ENCODE data around the gene TNNT3. TPM values are rescaled to one million over a fixed set of nuclear protein-coding genes. Genes with fewer than 3 reads are reported as not detected.

The TNNT3 gene
- total and polyA plus RNA-seq, 4 experiments from 2014 or later = 9.3 to 10.5 TPM; not detected in 2

Small RNA genes lying within 50 kb of the gene (microRNA-seq; reads per million reads assigned to microRNA genes)
- gene MIR7847 (ENCODE audit: borderline microRNAs expressed, borderline number of aligned reads, borderline replicate concordance) = not detected

Other genes with a start within 250 kb of the TNNT3 start
- gene KRTAP5-6, start 222.5 kb upstream of the TNNT3 start, total RNA-seq = not detected
- not detected for gene KRTAP5-6, start 222.5 kb upstream of the TNNT3 start, polyA plus RNA-seq
- 1 to 10 TPM; 1.6 to 1.8 TPM for gene IFITM10, start 169.1 kb upstream of the TNNT3 start, total RNA-seq
- not detected for gene IFITM10, start 169.1 kb upstream of the TNNT3 start, polyA plus RNA-seq
- gene CTSD, start 155.8 kb upstream of the TNNT3 start, total RNA-seq = 100 to 1,000 TPM; 206 to 214 TPM
- 100 to 1,000 TPM; 122 to 137 TPM for gene CTSD, start 155.8 kb upstream of the TNNT3 start, polyA plus RNA-seq
- not detected for gene SYT8, start 84.7 kb upstream of the TNNT3 start, total RNA-seq
- not detected for gene SYT8, start 84.7 kb upstream of the TNNT3 start, polyA plus RNA-seq
- gene TNNI2, start 80.7 kb upstream of the TNNT3 start, total RNA-seq = not detected
- gene TNNI2, start 80.7 kb upstream of the TNNT3 start, polyA plus RNA-seq = not detected
- 100 to 1,000 TPM; 324 to 327 TPM for gene LSP1, start 66.6 kb upstream of the TNNT3 start, total RNA-seq
- gene LSP1, start 66.6 kb upstream of the TNNT3 start, polyA plus RNA-seq = 100 to 1,000 TPM; 253 to 435 TPM
- gene PRR33, start 27.8 kb upstream of the TNNT3 start, total RNA-seq = not detected
- under 1 TPM in 1 of 2 donors, not detected in 1; 0.18 TPM for gene PRR33, start 27.8 kb upstream of the TNNT3 start, polyA plus RNA-seq
- 10 to 100 TPM; 43.9 to 51.0 TPM for gene MRPL23, start 27.6 kb downstream of the TNNT3 start, total RNA-seq
- gene MRPL23, start 27.6 kb downstream of the TNNT3 start, polyA plus RNA-seq = 10 to 100 TPM; 15.2 to 45.8 TPM
- not detected for gene H19, start 78.1 kb downstream of the TNNT3 start, total RNA-seq
- not detected for gene H19, start 78.1 kb downstream of the TNNT3 start, polyA plus RNA-seq
- not detected for gene IGF2, start 219.7 kb downstream of the TNNT3 start, total RNA-seq
- not detected for gene IGF2, start 219.7 kb downstream of the TNNT3 start, polyA plus RNA-seq
- not detected for gene INS, start 241.5 kb downstream of the TNNT3 start, total RNA-seq
- gene INS, start 241.5 kb downstream of the TNNT3 start, polyA plus RNA-seq = not detected